Measurements from ENCODE around the gene CDH15. TPM values are rescaled to one million over a fixed set of nuclear protein-coding genes. Genes with fewer than 3 reads are reported as not detected.

CDH15 gene
- total and polyA plus RNA-seq, 2 of the 13 experiments (the other 11 are each of a cell fraction or from before 2014, with no cell fraction given), result 0.74 to 2.2 TPM

- peak; percentile 78; the same call in 1 of the 2 replicates for TF ChIP-seq ZIK1 (CRISPR knock-in tag; IDR thresholded peaks at IDR 0.05; ENCODE audit: borderline replicate concordance, low read depth)
- no peak for TF ChIP-seq ZNF142 (CRISPR knock-in tag; IDR thresholded peaks at IDR 0.05)
- no peak for TF ChIP-seq ZNF749 (CRISPR knock-in tag; IDR thresholded peaks at IDR 0.05; ENCODE audit: borderline replicate concordance)
- no peak for TF ChIP-seq CSRNP1 (CRISPR knock-in tag; IDR thresholded peaks at IDR 0.05)
- no peak for TF ChIP-seq ZNF574 (CRISPR knock-in tag; IDR thresholded peaks at IDR 0.05)
- TF ChIP-seq TSC22D2 (CRISPR knock-in tag; IDR thresholded peaks at IDR 0.05; ENCODE audit: borderline replicate concordance), result no peak
- no peak for TF ChIP-seq NKX3-1 (CRISPR knock-in tag; IDR thresholded peaks at IDR 0.05)
- TF ChIP-seq ZSCAN20 (CRISPR knock-in tag; IDR thresholded peaks at IDR 0.05; ENCODE audit: borderline replicate concordance), result no peak
- TF ChIP-seq ZNF253 (CRISPR knock-in tag; IDR thresholded peaks at IDR 0.05; ENCODE audit: borderline replicate concordance), result no peak
- no peak for TF ChIP-seq KLF12 (CRISPR knock-in tag; IDR thresholded peaks at IDR 0.05; ENCODE audit: borderline replicate concordance)
- TF ChIP-seq TFAP4 (IDR thresholded peaks at IDR 0.05; ENCODE audit: borderline replicate concordance, low read depth), result no peak
- TF ChIP-seq YEATS2 (CRISPR knock-in tag; IDR thresholded peaks at IDR 0.05; ENCODE audit: borderline replicate concordance), result no peak
- TF ChIP-seq CENPBD1 (CRISPR knock-in tag; IDR thresholded peaks at IDR 0.05; ENCODE audit: borderline replicate concordance, low read depth), result no peak
Observed at GRCh38 chr16:89190150-89190958, 18.8 kb downstream of the CDH15 start (continued).
